ENCODE results near the gene ZGLP1. TPM values are rescaled to one million over a fixed set of nuclear protein-coding genes. Genes with fewer than 3 reads are reported as not detected.

The ZGLP1 gene
- total and polyA plus RNA-seq, 2 of the 13 experiments (the other 11 are each of a cell fraction or from before 2014, with no cell fraction given) = 2.4 to 3.0 TPM

DNA sequence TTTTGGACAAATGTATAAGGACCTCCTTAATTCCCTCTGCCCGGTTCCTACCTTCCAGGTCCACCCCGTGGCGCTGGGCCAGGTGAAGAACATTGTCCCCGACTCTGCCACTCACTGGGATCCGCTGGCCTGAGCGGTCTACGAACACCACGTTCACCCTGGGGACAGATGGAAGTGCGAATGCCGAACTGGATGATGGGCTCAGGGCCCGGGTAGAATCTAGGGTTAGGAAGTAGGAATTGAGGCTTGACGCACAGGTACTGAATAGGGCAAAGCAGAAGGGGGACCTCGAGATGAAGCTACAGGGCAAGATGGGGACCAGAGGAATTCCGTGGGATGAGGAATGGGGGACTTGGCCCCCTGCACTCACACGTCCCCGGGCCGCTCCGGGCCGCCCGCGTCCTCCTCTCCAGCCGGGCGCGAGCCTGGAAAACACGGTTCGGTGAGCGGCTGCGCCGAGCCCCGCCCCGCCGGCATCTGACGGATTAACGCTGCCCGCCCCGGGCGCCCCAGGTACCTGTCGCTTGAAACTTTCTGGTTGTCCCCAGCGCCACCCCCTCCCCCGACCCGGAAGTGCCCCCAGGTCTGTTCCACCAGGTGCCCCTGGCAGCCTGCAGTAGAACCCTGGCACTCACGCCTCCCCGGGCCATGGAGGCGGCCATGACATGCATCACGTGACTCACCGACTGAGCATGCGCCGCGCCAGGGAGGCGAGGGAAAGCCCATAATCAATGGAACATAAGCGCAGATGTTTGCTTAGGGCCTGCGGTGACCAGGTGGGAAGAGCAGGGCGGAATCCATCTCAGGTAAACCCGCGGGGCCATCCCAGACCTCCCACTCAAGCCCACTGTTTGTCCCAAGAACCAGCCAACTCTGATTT lies 6.0 kb upstream of the ZGLP1 start, which contains the start of gene FDX2 (continued):
- TF ChIP-seq MEIS2 (CRISPR knock-in tag; IDR thresholded peaks at IDR 0.05) (0 out of 2 replicates have a peak, but pooled peaks have one; percentile 18), PPARG (CRISPR knock-in tag; conservative IDR thresholded peaks at IDR 0.05) (peak; percentile 31; the same call in 1 of the 2 replicates), MYC (CRISPR knock-in tag; IDR thresholded peaks at IDR 0.05; ENCODE audit: borderline replicate concordance) (peak; percentile 83; the same call in 1 of the 2 replicates), ZNF792 (CRISPR knock-in tag; IDR thresholded peaks at IDR 0.05) (0 out of 2 replicates have a peak, but pooled peaks have one; percentile 26), ZNF20 (CRISPR knock-in tag; IDR thresholded peaks at IDR 0.05) (no peak), ZNF644 (CRISPR knock-in tag; IDR thresholded peaks at IDR 0.05; ENCODE audit: low read depth) (no peak), ZNF605 (CRISPR knock-in tag; IDR thresholded peaks at IDR 0.05) (no peak), NFYC (CRISPR knock-in tag; IDR thresholded peaks at IDR 0.05) (no peak), ZMYM2 (CRISPR knock-in tag; IDR thresholded peaks at IDR 0.05) (no peak), RXRA (CRISPR knock-in tag; IDR thresholded peaks at IDR 0.05) (peak; percentile 61; the same call in 1 of the 2 replicates), ZNF34 (CRISPR knock-in tag; IDR thresholded peaks at IDR 0.05; ENCODE audit: borderline replicate concordance) (0 out of 2 replicates have a peak, but pooled peaks have one; percentile 57), ZNF10 (CRISPR knock-in tag; IDR thresholded peaks at IDR 0.05; ENCODE audit: borderline replicate concordance, low read depth) (no peak), EZH2 (conservative IDR thresholded peaks at IDR 0.05; ENCODE audit: low read depth, low read length) (no peak), ZFX (CRISPR knock-in tag; IDR thresholded peaks at IDR 0.05; ENCODE audit: low read depth) (peak; percentile 63; the same call in 1 of the 2 replicates), AGO2 (optimal IDR thresholded peaks at IDR 0.05; ENCODE audit: low read depth, low read length) (peak; percentile 96), ZNF30 (CRISPR knock-in tag; IDR thresholded peaks at IDR 0.05) (no peak)
- TF ChIP-seq, protein P1, sequence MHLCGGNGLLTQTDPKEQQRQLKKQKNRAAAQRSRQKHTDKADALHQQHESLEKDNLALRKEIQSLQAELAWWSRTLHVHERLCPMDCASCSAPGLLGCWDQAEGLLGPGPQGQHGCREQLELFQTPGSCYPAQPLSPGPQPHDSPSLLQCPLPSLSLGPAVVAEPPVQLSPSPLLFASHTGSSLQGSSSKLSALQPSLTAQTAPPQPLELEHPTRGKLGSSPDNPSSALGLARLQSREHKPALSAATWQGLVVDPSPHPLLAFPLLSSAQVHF (CRISPR knock-in tag; IDR thresholded peaks at IDR 0.05) = peak; percentile 54; the same call in 1 of the 2 replicates
- TF ChIP-seq, protein P2, sequence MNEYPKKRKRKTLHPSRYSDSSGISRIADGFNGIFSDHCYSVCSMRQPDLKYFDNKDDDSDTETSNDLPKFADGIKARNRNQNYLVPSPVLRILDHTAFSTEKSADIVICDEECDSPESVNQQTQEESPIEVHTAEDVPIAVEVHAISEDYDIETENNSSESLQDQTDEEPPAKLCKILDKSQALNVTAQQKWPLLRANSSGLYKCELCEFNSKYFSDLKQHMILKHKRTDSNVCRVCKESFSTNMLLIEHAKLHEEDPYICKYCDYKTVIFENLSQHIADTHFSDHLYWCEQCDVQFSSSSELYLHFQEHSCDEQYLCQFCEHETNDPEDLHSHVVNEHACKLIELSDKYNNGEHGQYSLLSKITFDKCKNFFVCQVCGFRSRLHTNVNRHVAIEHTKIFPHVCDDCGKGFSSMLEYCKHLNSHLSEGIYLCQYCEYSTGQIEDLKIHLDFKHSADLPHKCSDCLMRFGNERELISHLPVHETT (CRISPR knock-in tag; conservative IDR thresholded peaks at IDR 0.05) = no peak
- TF ChIP-seq, protein P3, sequence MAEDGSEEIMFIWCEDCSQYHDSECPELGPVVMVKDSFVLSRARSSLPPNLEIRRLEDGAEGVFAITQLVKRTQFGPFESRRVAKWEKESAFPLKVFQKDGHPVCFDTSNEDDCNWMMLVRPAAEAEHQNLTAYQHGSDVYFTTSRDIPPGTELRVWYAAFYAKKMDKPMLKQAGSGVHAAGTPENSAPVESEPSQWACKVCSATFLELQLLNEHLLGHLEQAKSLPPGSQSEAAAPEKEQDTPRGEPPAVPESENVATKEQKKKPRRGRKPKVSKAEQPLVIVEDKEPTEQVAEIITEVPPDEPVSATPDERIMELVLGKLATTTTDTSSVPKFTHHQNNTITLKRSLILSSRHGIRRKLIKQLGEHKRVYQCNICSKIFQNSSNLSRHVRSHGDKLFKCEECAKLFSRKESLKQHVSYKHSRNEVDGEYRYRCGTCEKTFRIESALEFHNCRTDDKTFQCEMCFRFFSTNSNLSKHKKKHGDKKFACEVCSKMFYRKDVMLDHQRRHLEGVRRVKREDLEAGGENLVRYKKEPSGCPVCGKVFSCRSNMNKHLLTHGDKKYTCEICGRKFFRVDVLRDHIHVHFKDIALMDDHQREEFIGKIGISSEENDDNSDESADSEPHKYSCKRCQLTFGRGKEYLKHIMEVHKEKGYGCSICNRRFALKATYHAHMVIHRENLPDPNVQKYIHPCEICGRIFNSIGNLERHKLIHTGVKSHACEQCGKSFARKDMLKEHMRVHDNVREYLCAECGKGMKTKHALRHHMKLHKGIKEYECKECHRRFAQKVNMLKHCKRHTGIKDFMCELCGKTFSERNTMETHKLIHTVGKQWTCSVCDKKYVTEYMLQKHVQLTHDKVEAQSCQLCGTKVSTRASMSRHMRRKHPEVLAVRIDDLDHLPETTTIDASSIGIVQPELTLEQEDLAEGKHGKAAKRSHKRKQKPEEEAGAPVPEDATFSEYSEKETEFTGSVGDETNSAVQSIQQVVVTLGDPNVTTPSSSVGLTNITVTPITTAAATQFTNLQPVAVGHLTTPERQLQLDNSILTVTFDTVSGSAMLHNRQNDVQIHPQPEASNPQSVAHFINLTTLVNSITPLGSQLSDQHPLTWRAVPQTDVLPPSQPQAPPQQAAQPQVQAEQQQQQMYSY (CRISPR knock-in tag; IDR thresholded peaks at IDR 0.05) = no peak; the same call in 1 of the 2 replicates
- TF ChIP-seq, protein P4, sequence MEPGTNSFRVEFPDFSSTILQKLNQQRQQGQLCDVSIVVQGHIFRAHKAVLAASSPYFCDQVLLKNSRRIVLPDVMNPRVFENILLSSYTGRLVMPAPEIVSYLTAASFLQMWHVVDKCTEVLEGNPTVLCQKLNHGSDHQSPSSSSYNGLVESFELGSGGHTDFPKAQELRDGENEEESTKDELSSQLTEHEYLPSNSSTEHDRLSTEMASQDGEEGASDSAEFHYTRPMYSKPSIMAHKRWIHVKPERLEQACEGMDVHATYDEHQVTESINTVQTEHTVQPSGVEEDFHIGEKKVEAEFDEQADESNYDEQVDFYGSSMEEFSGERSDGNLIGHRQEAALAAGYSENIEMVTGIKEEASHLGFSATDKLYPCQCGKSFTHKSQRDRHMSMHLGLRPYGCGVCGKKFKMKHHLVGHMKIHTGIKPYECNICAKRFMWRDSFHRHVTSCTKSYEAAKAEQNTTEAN (CRISPR knock-in tag; conservative IDR thresholded peaks at IDR 0.05) = no peak
- TF ChIP-seq, protein P5, sequence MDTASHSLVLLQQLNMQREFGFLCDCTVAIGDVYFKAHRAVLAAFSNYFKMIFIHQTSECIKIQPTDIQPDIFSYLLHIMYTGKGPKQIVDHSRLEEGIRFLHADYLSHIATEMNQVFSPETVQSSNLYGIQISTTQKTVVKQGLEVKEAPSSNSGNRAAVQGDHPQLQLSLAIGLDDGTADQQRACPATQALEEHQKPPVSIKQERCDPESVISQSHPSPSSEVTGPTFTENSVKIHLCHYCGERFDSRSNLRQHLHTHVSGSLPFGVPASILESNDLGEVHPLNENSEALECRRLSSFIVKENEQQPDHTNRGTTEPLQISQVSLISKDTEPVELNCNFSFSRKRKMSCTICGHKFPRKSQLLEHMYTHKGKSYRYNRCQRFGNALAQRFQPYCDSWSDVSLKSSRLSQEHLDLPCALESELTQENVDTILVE (CRISPR knock-in tag; IDR thresholded peaks at IDR 0.05) = peak; percentile 77; the same call in 1 of the 2 replicates

All from HepG2 (cell line).